Activated CD4-positive, alpha-beta T cell treated with anti-CD3 and anti-CD28 coated beads for 36 hours (primary cell): ENCODE results near the gene PNPT1. TPM values are rescaled to one million over a fixed set of nuclear protein-coding genes. Genes with fewer than 3 reads are reported as not detected.
"Not testable (repeated sequence)": the region's sequence is repeated elsewhere in the genome, so short reads cannot be mapped to it uniquely, and the experiment has no call there.

Source experiments
- ATAC-seq: fragments of 200-7000 bp; cut with Tn5 transposase; one replicate; pipeline ENCODE4 v1.10.0; 2021; ENCODE audit warnings: mild to moderate bottlenecking, moderate library complexity
- CTCF ChIA-PET: fragments of 350-600 bp; sonication (Branson Sonifier 250); formaldehyde crosslinking; loops from one replicate; lab custom pipeline; 2021; ENCODE audit warnings: antibody characterized with exemption; lab: Charles Lee
- POLR2A ChIA-PET: fragments of 350-600 bp; sonication (Branson Sonifier 250); formaldehyde crosslinking; loops from one replicate; lab custom pipeline; 2021; ENCODE audit warnings: antibody characterized with exemption, inconsistent platforms; lab: Charles Lee
- DNase-seq: peaks from one replicate; pipeline ENCODE4 v3.0.0-alpha.2; 2020
- H3K27ac Mint-ChIP-seq: one replicate; pipeline ENCODE4 v1.8.0; 2021; ENCODE audit warnings: mixed read lengths
- H3K27me3 Mint-ChIP-seq: one replicate; pipeline ENCODE4 v1.8.0; 2021; ENCODE audit warnings: mixed read lengths
- H3K36me3 Mint-ChIP-seq: one replicate; pipeline ENCODE4 v1.8.0; 2021; ENCODE audit warnings: low read depth, mixed read lengths
- H3K4me1 Mint-ChIP-seq: one replicate; pipeline ENCODE4 v1.8.0; 2021; ENCODE audit warnings: mixed read lengths
- H3K4me3 Mint-ChIP-seq: one replicate; pipeline ENCODE4 v1.8.0; 2021; ENCODE audit warnings: mild to moderate bottlenecking, moderate library complexity, mixed read lengths
- H3K9me3 Mint-ChIP-seq: one replicate; pipeline ENCODE4 v1.8.0; 2021; ENCODE audit warnings: low read depth, mixed read lengths
- intact Hi-C, 2 experiments: fragments of 100-400 bp; cut with DNase I in 1 of 2; cut with micrococcal nuclease in 1 of 2; formaldehyde crosslinking; loops; one replicate each; pipeline versions ENCODE4 v1.14.2 to v1.15.1; 2022 to 2024; cut with DNase I, micrococcal nuclease
- total RNA-seq, 2 experiments: library from RNA; stranded (reverse); gene quantifications; one replicate each; pipeline ENCODE4 v1.2.3, GENCODE V29; 2021

The PNPT1 gene
- total RNA-seq, 2 experiments from 2014 or later: 41.1 to 54.0 TPM

GRCh38 chr2:55598056-55598795 lies 95.4 kb downstream of the PNPT1 start:
- DNase-seq (no peak), ATAC-seq (no peak)
- Mint-ChIP-seq H3K9me3 (no peaks in the 10 kb centered on the region), H3K27me3 (no peaks in the 10 kb centered on the region), H3K4me1 (peaks cover 35% of the 10 kb centered on the region), H3K36me3 (peaks cover 48% of the 10 kb centered on the region), H3K27ac (peak overlapping the region; percentile 55), H3K4me3 (no peak overlapping the region)
- CTCF ChIA-PET: interaction anchor here (0.6 to 1.5 kb wide), 2 partner anchors 11 to 69 kb away, joined by 3 to 7 read pairs; no protein-coding TSS in a partner anchor
- POLR2A ChIA-PET: no interaction called here
- intact Hi-C loops: no loop called here

GRCh38 chr2:55596795-55597194 lies 96.8 kb downstream of the PNPT1 start:
- ATAC-seq, H3K27me3 Mint-ChIP-seq, POLR2A ChIA-PET, H3K4me3 Mint-ChIP-seq, DNase-seq, intact Hi-C loops, CTCF ChIA-PET, H3K27ac Mint-ChIP-seq, H3K9me3 Mint-ChIP-seq: not testable (repeated sequence)
- peaks cover 36% of the 10 kb centered on the region for H3K36me3 Mint-ChIP-seq
- H3K4me1 Mint-ChIP-seq: peaks cover 36% of the 10 kb centered on the region

- no peak for DNase-seq
- H3K27ac Mint-ChIP-seq: no peak overlapping the region
These were observed 98.1 kb downstream of the PNPT1 start for GRCh38 chr2:55595536-55595935.

GRCh38 chr2:55592130-55592529 lies 101.5 kb downstream of the PNPT1 start:
- intact Hi-C loops: loop anchor here (5.0 kb wide), 2 partner anchors 75 to 280 kb away; partner anchors contain the start of gene CFAP36 (in 1 of the 2)
- DNase-seq (no peak), ATAC-seq (no peak)
- no peak overlapping the region for H3K4me3 Mint-ChIP-seq
- CTCF ChIA-PET: interaction anchor here (1.2 kb wide), 1 partner anchor 42 kb away, joined by 3 read pairs; no protein-coding TSS in a partner anchor
- H3K9me3 Mint-ChIP-seq: no peaks in the 10 kb centered on the region
- POLR2A ChIA-PET: no interaction called here
- no peak overlapping the region for H3K27ac Mint-ChIP-seq
- H3K4me1 Mint-ChIP-seq: peaks cover 35% of the 10 kb centered on the region
- H3K27me3 Mint-ChIP-seq: no peaks in the 10 kb centered on the region
- H3K36me3 Mint-ChIP-seq: peaks cover 12% of the 10 kb centered on the region

More at GRCh38 chr2:55595536-55595935, 98.1 kb downstream of the PNPT1 start:
- Mint-ChIP-seq H3K4me3 (no peak overlapping the region), H3K4me1 (peaks cover 45% of the 10 kb centered on the region), H3K27me3 (no peaks in the 10 kb centered on the region), H3K36me3 (peaks cover 31% of the 10 kb centered on the region), H3K9me3 (no peaks in the 10 kb centered on the region)
- intact Hi-C loops: no loop called here
- ChIA-PET POLR2A (interaction anchor here (0.7 kb wide), 1 partner anchor 1582 kb away, joined by 4 read pairs; no protein-coding TSS in a partner anchor), CTCF (interaction anchor here (0.9 kb wide), 1 partner anchor 34 kb away, joined by 4 read pairs; no protein-coding TSS in a partner anchor)
- no peak for ATAC-seq

- CTCF ChIA-PET: no interaction called here
- ATAC-seq: peak; percentile 99
- H3K9me3 Mint-ChIP-seq: no peaks in the 10 kb centered on the region
- no peak for DNase-seq
- POLR2A ChIA-PET: no interaction called here
- intact Hi-C loops: loop anchor here (1.0 to 5.0 kb wide), 5 partner anchors 20 to 279 kb away; partner anchors contain the start of genes PPP4R3B (in 2 of the 2) and CFAP36 (in 1 of the 2)
- peaks cover 38% of the 10 kb centered on the region for H3K4me1 Mint-ChIP-seq
- no peaks in the 10 kb centered on the region for H3K27me3 Mint-ChIP-seq
- H3K36me3 Mint-ChIP-seq: peaks cover 7% of the 10 kb centered on the region
- no peak overlapping the region for H3K4me3 Mint-ChIP-seq
- H3K27ac Mint-ChIP-seq: peak overlapping the region; percentile 67
These were observed 102.7 kb downstream of the PNPT1 start for GRCh38 chr2:55590810-55591440.

- DNase-seq (no peak), ATAC-seq (peak; percentile 58)
- intact Hi-C loops: loop anchor here in 1 of 2 experiments (2.0 kb wide), 1 partner anchor 65 kb away; no protein-coding TSS in a partner anchor
- Mint-ChIP-seq H3K4me3 (no peak overlapping the region), H3K4me1 (peaks cover 30% of the 10 kb centered on the region), H3K27me3 (no peaks in the 10 kb centered on the region), H3K9me3 (no peaks in the 10 kb centered on the region), H3K27ac (peak overlapping the region; percentile 79), H3K36me3 (peaks cover 27% of the 10 kb centered on the region)
- CTCF ChIA-PET: interaction anchor here (0.7 to 1.1 kb wide), 3 partner anchors 9 to 1403 kb away, joined by 3 to 5 read pairs (median 3); no protein-coding TSS in a partner anchor
- POLR2A ChIA-PET: interaction anchor here (0.7 kb wide), 1 partner anchor 362 kb away, joined by 5 read pairs; no protein-coding TSS in a partner anchor
These were observed 108.1 kb downstream of the PNPT1 start for GRCh38 chr2:55585451-55586080.

Other genes starting within 250 kb of the PNPT1 start
- gene CFAP36, start 174.1 kb downstream of the PNPT1 start, total RNA-seq: 10 to 100 TPM; 34.3 to 42.1 TPM
- 10 to 100 TPM; 67.5 to 74.1 TPM for gene PPP4R3B, start 76.2 kb downstream of the PNPT1 start, total RNA-seq
- gene EFEMP1, start 229.9 kb upstream of the PNPT1 start, total RNA-seq: not detected